ENCODE results near the gene DNAL1.
A peak's percentile ranks its signal among the peaks of the same experiment; 100 is the strongest.

DNAL1 gene

GRCh38 chr14:73729556-73730265 lies 84.9 kb downstream of the DNAL1 start:
- ChIA-PET CTCF (interaction anchor here (0.8 to 3.4 kb wide), 9 partner anchors 10 to 160 kb away, joined by 3 to 29 read pairs (median 4); no protein-coding TSS in a partner anchor), POLR2A (ENCODE audit: low non-redundant PET) (interaction anchor here (0.7 kb wide), 1 partner anchor 10 kb away, joined by 3 read pairs; no protein-coding TSS in a partner anchor)
- TF ChIP-seq, protein P1, sequence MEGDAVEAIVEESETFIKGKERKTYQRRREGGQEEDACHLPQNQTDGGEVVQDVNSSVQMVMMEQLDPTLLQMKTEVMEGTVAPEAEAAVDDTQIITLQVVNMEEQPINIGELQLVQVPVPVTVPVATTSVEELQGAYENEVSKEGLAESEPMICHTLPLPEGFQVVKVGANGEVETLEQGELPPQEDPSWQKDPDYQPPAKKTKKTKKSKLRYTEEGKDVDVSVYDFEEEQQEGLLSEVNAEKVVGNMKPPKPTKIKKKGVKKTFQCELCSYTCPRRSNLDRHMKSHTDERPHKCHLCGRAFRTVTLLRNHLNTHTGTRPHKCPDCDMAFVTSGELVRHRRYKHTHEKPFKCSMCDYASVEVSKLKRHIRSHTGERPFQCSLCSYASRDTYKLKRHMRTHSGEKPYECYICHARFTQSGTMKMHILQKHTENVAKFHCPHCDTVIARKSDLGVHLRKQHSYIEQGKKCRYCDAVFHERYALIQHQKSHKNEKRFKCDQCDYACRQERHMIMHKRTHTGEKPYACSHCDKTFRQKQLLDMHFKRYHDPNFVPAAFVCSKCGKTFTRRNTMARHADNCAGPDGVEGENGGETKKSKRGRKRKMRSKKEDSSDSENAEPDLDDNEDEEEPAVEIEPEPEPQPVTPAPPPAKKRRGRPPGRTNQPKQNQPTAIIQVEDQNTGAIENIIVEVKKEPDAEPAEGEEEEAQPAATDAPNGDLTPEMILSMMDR (conservative IDR thresholded peaks at IDR 0.05; ENCODE audit: low read depth): no peak
- DNase-seq (ENCODE audit: low spot score): no peak
- H3K27ac ChIP-seq: peak overlapping the region; percentile 93

- CTCF ChIA-PET: interaction anchor here (0.6 kb wide), 1 partner anchor 22 kb away, joined by 3 read pairs; no protein-coding TSS in a partner anchor
Observed at GRCh38 chr14:73731111-73731510, 86.3 kb downstream of the DNAL1 start.

DNA sequence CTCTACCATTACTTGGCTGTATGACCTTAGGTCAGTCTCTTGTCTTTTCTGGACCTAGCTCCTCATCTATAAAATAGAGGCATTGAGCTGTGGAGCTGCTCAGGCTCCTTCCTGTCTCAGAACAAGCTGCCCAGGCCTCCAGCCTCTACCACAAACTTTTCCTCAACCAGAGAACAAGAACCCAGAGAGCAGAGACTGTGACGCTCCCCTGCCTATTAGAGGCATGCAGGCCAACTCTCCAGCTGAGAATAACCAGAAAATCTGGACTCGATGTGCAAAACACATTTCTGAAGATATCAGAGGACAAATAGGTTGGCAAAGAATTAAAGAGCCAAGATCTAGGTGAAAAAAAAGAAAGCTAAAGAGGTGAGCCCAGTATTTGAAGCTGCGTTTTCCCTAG lies 87.2 kb downstream of the DNAL1 start:
- CTCF ChIA-PET: interaction anchor here (0.5 to 0.7 kb wide), 3 partner anchors 21 to 56 kb away, joined by 3 read pairs; no protein-coding TSS in a partner anchor

More at GRCh38 chr14:73731111-73731510, 86.3 kb downstream of the DNAL1 start:
- POLR2A ChIA-PET (ENCODE audit: low non-redundant PET): interaction anchor here (0.5 kb wide), 1 partner anchor 105 kb away, joined by 4 read pairs; no protein-coding TSS in a partner anchor
- TF ChIP-seq, protein P1 (conservative IDR thresholded peaks at IDR 0.05; ENCODE audit: low read depth): no peak
- H3K27ac ChIP-seq: peak overlapping the region; percentile 56
- no peak for DNase-seq (ENCODE audit: low spot score)

GRCh38 chr14:73736842-73737241 lies 92.1 kb downstream of the DNAL1 start:
- TF ChIP-seq, protein P1 (conservative IDR thresholded peaks at IDR 0.05; ENCODE audit: low read depth): no peak
- ChIA-PET POLR2A (ENCODE audit: low non-redundant PET) (no interaction called here), CTCF (no interaction called here)
- H3K27ac ChIP-seq: peak overlapping the region; percentile 99
- DNase-seq (ENCODE audit: low spot score): no peak

More for the DNA sequence above, 87.2 kb downstream of the DNAL1 start:
- DNase-seq (ENCODE audit: low spot score): no peak
- peak overlapping the region; percentile 32 for H3K27ac ChIP-seq
- POLR2A ChIA-PET (ENCODE audit: low non-redundant PET): no interaction called here
- TF ChIP-seq, protein P1 (conservative IDR thresholded peaks at IDR 0.05; ENCODE audit: low read depth): no peak

GRCh38 chr14:73738518-73739173 lies 93.9 kb downstream of the DNAL1 start:
- CTCF ChIA-PET: interaction anchor here (0.8 to 3.2 kb wide), 3 partner anchors 9 to 20 kb away, joined by 3 to 14 read pairs (median 5); no protein-coding TSS in a partner anchor

More at GRCh38 chr14:73738518-73739173, 93.9 kb downstream of the DNAL1 start:
- TF ChIP-seq, protein P1 (conservative IDR thresholded peaks at IDR 0.05; ENCODE audit: low read depth): no peak
- POLR2A ChIA-PET (ENCODE audit: low non-redundant PET): no interaction called here
- peak overlapping the region; percentile 99 for H3K27ac ChIP-seq
- no peak for DNase-seq (ENCODE audit: low spot score)

Data from RWPE1 (cell line).